Activated T-cell treated with anti-CD3 and anti-CD28 coated beads, Interleukin-2, amount 50 U/mL, for 1 hour (primary cell): Measurements from ENCODE around the gene C5orf52.
"Not testable (repeated sequence)": the region's sequence is repeated elsewhere in the genome, so short reads cannot be mapped to it uniquely, and the experiment has no call there.

ENCODE experiments used
- DNase-seq: peaks from one replicate; pipeline ENCODE4 v3.0.0-alpha.2; 2020

The C5orf52 gene

DNA sequence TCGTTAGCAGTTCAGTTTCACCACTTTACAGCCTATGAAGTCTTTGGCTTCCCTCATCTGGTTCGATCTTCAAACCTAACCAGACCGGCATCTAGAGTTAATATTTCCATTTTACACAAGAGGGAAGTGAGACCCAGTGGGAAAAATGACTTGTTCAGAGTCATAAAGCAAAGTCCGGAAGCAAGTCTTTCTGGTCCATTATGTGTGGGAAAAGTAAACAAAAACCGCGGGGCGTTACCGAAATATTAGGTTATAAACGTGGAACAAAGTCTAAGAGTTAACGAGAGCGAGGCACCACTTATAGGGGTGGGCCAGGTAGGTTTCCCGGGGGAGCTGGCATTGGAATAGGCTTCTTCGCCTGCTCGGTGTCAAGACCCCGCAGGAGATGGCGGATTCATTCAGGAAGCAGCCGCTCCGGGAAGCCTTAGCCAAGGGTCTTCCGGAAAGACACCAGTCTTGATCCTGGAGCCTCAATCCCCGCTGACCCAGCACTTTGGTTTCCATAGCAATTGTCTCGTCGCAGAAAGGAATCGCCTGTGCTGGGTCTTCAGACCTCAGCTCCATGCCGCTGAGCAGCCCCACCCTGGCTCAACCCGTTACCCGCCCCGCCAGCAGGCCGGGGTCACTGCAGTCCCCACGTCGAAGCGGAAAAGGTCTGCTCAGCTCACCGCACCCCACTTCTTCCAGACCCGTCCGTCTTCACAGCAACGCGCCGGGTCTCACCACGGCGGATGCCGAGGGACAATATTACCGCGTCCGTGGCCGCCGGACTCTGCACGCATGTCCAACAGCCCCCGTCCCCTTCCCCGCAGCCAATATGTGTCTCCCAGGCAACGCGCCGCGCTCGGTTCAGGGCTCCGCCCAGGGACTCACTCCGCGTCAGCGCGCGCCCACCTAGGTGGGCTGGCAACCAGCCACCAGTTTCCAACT lies at the start of gene C5orf52:
Gene C5orf52, plus strand, starts transcription at position 872 of the 930 bp plus-strand sequence. CDS start 82 bp downstream, outside the sequence.
- peak; percentile 42 for DNase-seq

DNA sequence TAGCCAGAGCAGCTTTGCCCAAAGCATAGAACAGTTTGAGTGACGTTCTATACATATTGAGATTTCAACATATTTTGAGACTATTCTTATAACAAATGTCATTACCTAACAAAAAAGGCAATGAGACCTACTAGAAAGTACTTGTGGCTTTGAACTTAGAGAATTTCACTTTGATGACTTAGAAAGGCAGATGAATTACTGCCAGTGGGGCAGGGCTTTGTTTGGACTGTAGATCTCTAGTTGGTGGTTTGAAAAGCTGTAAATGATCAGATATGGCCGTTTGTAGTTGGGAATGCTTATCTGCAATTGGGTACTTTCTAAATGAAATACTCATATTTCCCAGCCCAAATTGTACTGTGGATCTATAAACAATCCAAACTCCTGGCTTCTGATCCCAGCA lies 47.2 kb upstream of the C5orf52 start:
- DNase-seq: no peak

DNA sequence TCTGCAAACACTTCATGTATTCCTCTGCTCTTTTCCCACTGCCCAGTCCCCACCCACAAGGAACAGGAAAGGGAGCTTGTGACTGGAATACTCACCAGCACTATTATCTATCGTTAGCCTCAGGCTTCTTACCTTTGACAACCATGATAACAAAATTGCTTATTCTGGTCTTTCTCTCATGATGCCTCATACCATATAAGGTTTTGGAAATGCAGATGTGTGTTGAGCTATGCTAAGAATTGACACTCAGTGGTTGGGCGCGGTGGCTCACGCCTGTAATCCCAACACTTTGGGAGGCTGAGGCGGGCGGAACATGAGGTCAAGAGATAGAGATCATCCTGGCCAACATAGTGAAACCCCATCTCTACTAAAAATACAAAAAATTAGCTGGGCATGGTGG lies 44.5 kb upstream of the C5orf52 start:
- no peak for DNase-seq

DNA sequence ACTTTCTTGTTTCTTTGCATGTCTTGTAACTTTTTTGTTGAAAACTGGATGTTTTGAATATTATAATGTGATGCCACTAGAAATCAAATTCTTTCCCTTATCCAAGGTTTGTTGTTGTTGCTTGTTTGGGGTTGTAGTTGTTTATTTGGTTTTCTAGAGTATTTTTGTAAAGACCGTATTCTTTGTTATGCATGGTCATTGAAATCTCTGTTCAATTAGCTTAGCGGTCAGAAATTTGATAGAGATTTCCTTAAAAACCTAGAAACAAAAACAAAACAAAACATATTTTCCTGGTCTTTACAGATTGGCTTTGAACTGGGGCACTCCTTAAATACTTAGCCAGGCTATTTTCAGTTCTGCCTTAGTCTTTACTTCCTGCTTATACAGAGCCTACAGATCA lies 41.0 kb upstream of the C5orf52 start:
- DNase-seq: no peak

DNA sequence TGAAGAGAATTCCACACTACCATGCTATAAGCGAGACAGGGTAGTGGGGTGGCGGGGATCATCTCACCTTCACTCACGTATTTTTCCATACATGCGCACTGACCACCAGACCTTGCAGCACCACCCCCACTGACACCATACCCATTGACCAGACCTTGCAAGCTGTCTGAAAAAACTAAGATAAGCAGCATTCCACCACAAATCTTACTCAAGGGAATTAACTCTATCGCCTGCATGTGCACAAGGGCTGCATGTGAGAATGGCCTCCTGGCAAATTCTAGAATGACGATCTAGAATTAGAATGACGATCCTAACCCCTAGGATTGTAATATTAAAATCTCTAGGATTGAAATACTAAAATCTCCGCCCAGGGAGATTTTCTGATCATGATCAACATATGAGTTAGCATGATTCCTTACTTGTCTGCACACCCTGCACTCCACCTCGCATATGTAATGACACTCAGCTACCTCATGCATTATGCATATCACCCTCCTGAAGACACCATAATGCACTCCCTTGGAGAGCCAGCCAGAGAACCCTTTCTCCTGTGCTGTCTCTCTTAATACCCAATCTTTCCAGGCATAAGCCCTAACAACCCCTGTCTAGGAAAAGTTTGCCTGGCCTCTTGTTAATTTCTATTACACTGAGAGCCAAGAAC lies 30.8 kb upstream of the C5orf52 start:
- DNase-seq: no peak

DNA sequence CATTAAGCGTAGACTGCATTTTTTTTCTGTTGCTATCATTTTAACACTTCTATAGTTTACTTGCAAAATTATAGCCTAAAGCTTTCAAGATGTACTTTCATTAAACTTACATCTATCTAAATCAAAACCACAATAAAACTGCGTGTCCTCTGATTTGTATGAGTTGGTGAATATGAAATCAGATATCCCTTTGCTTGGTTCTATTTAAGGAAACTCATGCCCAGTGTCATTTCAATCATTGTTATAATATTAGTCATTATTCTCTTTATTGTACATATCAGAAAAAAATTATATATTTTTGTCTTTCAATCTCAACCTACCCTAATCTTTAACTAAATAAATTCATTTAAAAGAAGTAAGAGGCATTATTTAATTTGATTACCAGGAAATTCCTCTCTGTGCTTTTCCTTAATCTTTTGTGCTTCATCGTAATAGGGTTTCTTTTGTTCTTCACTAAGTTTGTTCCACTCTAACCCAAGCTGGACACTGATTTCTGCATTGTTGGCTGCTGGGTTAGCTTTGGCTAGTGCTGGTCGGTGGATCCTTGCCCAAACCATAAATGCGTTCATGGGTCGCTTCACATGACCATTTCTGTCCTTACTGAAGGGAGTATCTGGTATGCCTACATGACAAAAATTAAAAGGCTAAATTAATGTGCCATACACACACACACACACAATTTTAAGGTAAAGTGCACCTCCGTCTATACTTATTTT lies 22.9 kb upstream of the C5orf52 start:
- no peak for DNase-seq

DNA sequence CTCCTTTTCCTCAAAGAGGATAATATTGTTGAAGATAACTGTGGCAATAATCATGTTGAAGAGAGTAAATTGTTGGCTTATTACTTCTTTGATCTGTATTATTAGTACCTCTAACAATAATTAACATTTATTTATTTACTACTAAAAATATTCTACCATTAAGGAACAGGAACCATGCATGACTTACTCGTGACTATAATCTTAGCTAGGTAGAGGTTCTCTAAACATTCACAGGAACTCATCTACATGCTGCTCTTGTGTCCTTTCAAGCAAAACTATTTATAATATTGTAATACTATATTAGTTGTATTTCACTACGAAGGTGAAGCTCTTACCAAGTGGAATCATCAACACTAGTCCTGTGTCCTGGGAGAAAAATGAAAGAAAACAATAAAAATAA lies 22.2 kb upstream of the C5orf52 start:
- DNase-seq: no peak

DNA sequence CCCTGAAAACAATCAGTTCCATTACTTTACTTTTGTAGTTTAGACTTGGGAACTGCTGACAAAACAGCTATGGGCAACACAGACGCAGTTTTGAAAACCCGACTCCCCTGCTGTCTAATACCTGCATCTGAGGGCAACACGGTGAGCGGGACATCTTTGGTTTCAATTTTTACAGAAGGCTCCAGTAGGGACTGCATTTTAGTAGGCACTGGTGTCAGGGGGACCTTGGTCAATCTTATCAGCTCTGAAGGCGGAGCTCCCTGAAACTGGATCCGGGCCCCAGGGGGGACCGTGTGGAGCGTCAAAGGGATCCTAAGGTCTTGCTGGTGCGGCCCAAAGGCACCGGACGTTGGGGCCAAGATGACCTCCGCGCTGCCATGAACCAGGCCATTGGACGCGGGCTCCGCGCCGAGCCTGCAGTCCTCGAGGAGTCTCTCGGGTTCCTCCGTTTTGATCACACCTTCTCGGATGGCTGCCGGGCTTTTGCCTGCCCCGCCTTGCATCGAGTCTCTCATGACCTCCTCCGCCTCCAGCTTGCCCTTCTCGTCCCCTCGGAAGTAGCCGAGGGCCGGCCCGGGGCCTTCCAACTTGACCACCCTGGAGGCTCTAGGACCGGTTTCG lies 20.2 kb upstream of the C5orf52 start:
- DNase-seq: no peak

DNA sequence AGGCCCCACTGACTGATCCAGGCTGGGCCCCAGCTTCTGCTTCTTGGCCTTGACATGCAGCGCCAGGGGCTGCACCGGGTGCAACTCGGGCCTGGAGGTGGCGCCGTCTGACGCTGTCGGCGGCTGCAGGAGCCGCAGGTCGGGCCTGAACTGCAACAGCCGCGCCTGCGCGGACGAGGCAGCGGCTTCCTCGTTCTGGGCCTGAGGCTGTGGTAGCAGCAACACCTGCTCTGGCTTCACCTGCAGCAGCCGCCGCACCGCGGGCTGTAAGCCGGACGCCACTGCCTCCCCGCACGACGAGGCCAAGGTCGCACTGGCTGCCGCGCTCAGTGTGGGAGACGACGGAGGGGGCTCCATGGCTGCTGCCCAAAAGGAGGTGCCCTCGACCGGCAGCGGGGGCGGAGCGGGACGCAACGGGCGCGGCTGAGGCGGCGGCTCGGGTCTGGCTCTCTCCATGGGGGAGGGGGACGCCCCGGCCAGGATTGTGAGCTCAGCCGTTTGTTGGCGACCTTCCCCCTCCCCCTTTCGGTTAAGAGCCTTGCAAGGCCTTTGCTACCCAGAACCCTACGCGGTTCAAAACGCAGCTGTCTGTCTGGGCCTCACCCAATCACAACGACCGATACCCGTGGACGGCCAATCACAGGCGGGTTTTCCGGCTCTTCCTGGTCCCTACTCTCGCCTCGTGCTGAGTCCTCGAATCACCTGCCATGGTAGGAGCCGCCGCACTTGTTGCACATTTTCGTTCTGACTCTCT lies 19.5 kb upstream of the C5orf52 start:
- peak; percentile 84 for DNase-seq

DNA sequence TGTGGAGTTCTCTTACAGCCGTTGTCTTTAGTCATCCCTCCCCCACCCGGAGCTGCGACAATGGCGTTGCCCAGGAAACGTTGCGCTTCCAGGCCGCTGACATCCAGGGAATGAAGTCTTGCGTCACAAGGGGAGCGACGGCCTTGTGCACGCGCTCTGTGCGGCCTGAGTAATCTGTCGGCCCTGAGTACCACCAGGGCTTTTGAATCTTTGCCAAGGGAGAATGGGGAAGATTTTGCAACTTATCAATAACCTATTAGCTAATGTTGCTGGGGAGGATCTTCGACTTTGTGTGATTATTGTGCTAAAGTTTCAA lies 19.0 kb upstream of the C5orf52 start, which contains the start of gene SOX30:
Gene SOX30, minus strand, starts transcription at position 62 of the 316 bp plus-strand sequence. CDS start 360 bp downstream, outside the sequence.
- DNase-seq: no peak

DNA sequence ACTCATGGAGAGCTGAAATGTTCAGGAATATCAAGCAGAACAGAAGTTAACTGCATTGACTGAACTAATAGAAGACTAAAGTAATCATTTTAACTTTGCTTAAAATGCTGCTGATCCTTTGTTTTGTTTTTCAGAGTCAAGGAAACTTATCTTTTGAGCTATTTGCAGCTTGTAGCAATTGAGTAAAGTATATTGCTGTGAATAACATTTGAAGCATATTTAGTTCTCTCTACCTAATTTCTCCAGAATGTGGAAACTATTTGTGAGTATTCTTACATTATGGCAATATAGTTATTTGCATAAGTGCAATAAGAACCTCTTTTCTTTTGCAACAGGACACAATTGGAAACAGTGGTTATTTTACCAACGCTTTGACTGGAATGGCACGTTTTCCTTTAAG lies 13.8 kb upstream of the C5orf52 start:
- no peak for DNase-seq

DNA sequence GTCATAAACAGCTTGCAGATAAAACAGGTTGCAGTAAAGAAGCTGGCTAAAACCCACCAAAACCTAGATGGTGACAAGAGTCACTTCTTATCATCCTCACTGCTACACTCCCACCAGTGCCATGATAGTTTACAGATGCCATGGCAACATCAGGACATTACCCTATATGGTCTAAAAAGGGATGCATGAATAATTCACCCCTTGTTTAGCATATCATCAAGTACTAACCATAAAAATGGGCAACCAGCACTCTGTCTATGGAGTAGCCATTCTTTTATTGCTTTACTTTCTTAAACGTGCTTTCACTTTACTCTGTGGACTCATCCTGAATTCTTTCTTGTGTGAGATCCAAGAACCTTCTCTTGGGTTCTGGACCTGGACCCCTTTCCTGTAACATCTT lies 12.4 kb upstream of the C5orf52 start:
- DNase-seq: no peak

DNA sequence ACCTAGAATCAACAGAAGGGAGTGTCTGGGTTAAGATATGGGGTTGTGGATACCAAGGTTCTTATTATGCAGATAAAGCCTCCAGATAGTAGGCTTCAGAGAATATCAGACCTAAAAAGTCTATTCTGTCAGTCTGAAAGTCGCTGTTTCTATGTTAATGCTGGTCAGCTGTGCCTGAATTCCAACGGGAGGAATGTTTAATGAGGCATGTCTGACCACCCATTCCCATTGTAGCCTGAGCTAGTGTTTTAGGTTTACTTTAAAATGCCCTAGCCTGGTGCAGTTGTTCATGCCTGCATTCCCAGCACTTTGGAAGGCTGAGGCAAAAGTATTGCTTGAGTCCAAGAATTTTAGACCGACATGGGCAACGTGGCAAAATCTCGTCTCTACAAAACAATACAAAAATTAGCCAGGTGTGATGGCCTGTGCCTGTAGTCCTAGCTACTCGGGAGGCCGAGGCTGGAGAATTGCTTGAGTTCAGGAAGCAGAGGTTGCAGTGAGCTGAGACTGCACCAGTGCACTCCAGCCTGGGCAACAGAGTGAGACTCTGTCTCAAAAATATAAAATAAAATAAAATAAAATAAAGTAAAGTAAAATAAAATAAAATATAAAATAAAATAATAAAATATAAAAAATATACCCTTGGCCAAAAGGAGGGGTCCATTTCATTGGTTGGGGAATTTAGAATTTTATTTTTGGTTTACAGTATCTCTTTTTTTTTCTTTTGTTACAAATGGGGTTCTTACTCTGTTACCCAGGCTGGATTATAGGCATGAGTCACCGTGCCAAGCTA lies 11.3 kb upstream of the C5orf52 start:
- DNase-seq: no peak

DNA sequence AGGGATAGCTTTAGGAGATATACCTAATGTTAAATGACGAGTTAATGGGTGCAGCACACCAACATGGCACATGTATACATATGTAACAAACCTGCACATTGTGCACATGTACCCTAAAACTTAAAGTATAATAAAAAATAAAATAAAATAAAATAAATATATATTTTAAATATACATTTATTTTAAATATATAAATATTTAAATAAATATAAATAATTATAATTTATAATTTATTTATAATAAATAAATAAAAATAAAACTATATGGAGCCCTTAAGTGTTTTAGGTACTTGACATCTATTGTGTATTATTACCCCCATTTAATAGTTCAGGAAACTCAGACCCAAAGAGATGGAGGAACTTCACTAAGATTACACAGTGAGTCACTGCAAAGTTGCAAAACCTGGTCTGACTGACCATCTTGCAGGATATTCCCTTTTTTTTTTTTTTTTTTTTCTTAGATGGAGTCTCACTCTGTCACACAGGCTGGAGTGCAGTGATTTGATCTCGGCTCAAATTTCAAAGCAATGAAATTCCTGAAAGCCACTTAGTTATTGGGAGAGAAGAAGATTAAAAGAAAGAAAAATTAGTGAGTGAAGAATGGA lies 5.8 kb upstream of the C5orf52 start:
- DNase-seq: no peak

DNA sequence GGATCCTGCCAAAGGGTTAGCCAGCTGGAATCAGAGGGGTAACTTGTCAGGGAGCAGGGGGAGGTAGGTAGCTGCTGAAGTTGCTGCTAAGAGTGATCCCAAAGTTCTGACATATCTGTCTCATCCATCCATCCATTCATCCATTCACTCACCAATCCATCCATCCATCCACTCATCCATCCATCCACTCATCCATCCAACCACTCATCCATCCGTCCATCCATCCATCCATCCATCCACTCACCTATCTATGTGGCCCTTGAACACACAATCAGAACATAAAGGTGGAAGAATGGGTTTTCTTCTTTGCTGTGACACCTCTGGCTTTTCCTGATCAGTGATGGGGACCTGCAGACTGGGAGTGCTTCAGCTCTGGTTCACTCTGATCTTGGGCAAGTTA lies 3.0 kb upstream of the C5orf52 start:
- no peak for DNase-seq

DNA sequence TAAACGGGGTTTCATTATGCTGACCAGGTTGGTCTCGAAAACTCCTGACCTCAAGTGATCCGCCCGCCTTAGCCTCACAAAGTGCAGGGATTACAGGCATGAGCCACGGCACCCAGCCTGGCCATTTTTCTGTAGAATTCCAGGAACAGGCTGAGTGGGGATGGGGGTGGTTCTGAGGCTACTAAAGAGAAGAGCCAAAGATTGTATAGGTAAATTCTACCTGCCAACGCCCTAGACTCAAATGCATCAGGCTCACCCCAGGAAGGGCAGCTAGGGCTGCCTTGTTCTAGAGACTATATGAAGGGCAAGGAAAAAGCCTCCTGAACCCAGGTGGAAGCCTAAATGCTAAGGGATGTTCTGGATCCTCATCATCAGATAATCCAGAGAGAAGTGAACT lies 1.6 kb upstream of the C5orf52 start:
- no peak for DNase-seq

DNA sequence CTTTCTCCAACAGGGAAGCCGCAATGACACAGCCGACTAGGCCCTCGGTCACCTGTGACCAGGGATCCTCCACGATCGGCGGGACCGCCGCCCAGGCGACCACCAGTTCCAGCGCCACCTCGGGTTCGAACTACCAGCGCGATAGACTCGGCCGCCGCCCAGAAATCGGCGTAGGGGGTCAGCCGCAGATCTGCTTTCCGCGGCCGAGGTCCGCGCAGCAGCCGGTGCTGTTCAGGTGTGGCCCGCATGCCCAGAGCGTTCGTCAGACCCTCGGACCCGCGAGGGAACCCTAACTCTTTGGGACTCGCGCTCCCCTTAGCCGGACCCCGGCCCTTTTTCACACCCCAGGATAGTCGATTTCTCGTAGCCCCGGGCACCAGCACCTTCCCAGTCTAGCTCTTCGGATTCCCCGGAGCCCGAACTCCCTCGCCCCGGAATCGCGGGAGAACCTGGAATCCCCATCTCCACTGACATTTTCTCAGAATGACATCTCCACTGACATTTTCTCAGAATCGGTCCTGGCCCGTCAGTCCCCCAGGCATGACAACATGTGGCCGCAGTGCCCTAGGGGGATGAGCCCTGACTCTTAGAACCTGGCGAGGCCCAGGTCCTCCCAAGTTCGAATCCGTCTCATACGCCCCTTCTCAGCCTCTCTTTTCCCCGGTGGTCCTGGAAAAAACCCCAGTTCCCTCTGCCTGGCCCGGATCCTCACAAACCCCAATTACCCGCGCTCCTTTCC lies 428 bp downstream of the C5orf52 start:
- no peak for DNase-seq

DNA sequence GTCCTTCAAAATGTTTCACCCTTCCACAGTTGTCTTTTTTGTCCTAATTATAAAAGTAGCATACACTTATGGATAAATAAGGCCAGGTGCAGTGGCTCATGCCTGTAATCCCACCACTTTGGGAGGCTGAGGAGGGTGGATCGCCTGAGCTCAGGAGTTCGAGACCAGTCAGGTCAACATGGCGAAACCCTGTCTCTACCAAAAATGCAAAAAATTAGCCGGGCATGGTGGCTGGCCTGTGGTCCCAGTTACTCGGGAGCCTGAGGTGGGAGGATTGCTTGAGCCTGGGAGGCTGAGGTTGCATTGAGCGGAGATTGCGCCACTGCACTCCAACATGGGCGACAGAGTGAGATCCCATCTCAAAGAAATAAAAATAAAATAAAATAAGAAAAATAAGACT lies 1.6 kb downstream of the C5orf52 start:
- DNase-seq: no peak

DNA sequence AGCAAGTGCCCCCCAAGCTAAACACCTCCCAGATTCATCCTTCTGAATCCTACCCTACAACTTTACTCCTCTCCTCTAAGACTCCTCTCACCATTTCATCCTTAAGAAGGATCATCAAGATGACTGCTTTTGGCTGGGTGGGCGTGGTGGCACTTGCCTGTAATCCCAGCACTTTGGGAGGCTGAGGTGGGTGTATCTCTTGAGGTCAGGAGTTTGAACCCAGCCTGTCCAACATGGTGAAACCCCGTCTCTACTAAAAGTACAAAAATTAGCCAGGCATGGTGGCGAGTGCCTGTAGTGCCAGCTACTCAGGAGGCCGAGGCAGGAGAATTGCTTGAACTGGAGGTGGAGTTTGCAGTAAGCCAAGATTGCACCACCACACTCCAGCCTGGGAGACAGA lies 3.0 kb downstream of the C5orf52 start:
- not testable (repeated sequence) for DNase-seq

DNA sequence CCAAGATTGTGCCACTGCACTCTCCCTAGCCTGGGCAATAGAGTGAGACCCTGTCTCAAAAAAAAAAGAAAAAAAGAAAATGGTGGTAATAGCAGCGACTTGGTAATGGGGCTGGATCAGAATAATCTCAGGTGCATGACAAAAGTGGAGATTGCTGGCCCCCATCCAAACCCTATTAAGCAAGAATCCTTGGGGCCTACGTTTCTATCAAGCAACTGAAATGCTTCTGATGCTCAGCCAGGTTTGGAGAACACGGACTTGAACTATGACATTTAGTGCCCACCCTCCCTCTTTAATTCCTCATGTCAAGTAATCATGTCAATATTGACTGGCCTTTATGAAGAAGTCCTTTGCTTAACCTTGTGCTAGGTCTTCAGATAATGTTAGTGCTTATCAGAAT lies 6.6 kb downstream of the C5orf52 start:
- no peak for DNase-seq
